CD14-positive monocyte (primary cell): ENCODE results near the gene MCF2L. TPM values are rescaled to one million over a fixed set of nuclear protein-coding genes. Genes with fewer than 3 reads are reported as not detected.

Experiments used
- DNase-seq, 3 donors: peaks; one replicate each; pipeline ENCODE4 v3.0.0-alpha.2; 2011 to 2022
- H2AFZ ChIP-seq: 2 replicates; pipeline ENCODE4 v1.6.0; 2012; ENCODE audit warnings: mild to moderate bottlenecking, low read depth, low read length, inconsistent platforms; ENCODE audit not compliant: insufficient read depth, poor library complexity, severe bottlenecking
- H3K27ac ChIP-seq, 2 donors: 1 replicate in 1 of 2; 2 replicates in 1 of 2; pipeline ENCODE4 v1.5.1; 2012 to 2013; ENCODE audit warnings: low read length in 2 of 2, control low read depth in 1 of 2, inconsistent platforms in 1 of 2, low read depth in 1 of 2, mild to moderate bottlenecking in 1 of 2
- H3K27me3 ChIP-seq, 2 donors: one replicate each; pipeline versions ENCODE4 v1.6.0 to v1.6.1; 2011 to 2013; ENCODE audit warnings: low read length in 2 of 2; ENCODE audit not compliant: control insufficient read depth in 2 of 2, insufficient read depth in 2 of 2
- H3K36me3 ChIP-seq, 2 donors: replicated peaks in 1 of 2; 1 replicate in 1 of 2; 2 replicates in 1 of 2; pipeline versions ENCODE4 v1.5.1 to v1.6.1; 2012 to 2013; ENCODE audit warnings: low read length in 2 of 2, control low read depth in 1 of 2, inconsistent platforms in 1 of 2, mild to moderate bottlenecking in 1 of 2; ENCODE audit not compliant: insufficient read depth in 2 of 2, control insufficient read depth in 1 of 2
- H3K4me1 ChIP-seq, 2 donors: 1 replicate in 1 of 2; 2 replicates in 1 of 2; pipeline versions ENCODE4 v1.5.1 to v1.6.1; 2012 to 2013; ENCODE audit warnings: low read length in 2 of 2, control low read depth in 1 of 2, inconsistent platforms in 1 of 2, mild to moderate bottlenecking in 1 of 2, moderate library complexity in 1 of 2; ENCODE audit not compliant: insufficient read depth in 2 of 2, control insufficient read depth in 1 of 2
- H3K4me2 ChIP-seq: replicated peaks from 2 replicates; pipeline ENCODE3; 2012; ENCODE audit warnings: low read length, moderate library complexity, mild to moderate bottlenecking; ENCODE audit not compliant: poor library complexity, severe bottlenecking; ENCODE audit errors: extremely low read depth
- H3K4me3 ChIP-seq, 3 experiments: fragments of 200-600 bp in 1 of 3; sonication (generic) in 1 of 3; replicated peaks in 1 of 3; 1 replicate in 2 of 3; 2 replicates in 1 of 3; pipeline ENCODE4 v1.5.1; 2011 to 2013; ENCODE audit warnings: low read length in 3 of 3, mild to moderate bottlenecking in 3 of 3, control low read depth in 2 of 3, low read depth in 2 of 3, inconsistent platforms in 1 of 3, moderate library complexity in 1 of 3
- H3K79me2 ChIP-seq: 2 replicates; pipeline ENCODE4 v1.6.0; 2012; ENCODE audit warnings: mild to moderate bottlenecking, control low read depth, inconsistent platforms, low read length, moderate library complexity; ENCODE audit not compliant: insufficient read depth
- H3K9ac ChIP-seq: 2 replicates; pipeline ENCODE4 v1.6.0; 2017; ENCODE audit warnings: low read length, mild to moderate bottlenecking; ENCODE audit not compliant: insufficient read depth, poor library complexity, severe bottlenecking
- H3K9me3 ChIP-seq, 2 donors: replicated peaks in 1 of 2; 1 replicate in 1 of 2; 2 replicates in 1 of 2; pipeline versions ENCODE4 v1.5.1 to v1.6.1; 2012 to 2013; ENCODE audit warnings: low read length in 2 of 2, control low read depth in 1 of 2; ENCODE audit not compliant: control insufficient read depth in 1 of 2, insufficient read depth in 1 of 2
- H4K20me1 ChIP-seq: 2 replicates; pipeline ENCODE4 v1.6.0; 2012; ENCODE audit warnings: mild to moderate bottlenecking, low read length, control low read depth, moderate library complexity; ENCODE audit not compliant: insufficient read depth
- H3K27ac Mint-ChIP-seq, 7 donors: one replicate each; pipeline ENCODE4 v1.8.0; 2020; ENCODE audit warnings: mild to moderate bottlenecking in 7 of 7, mixed read lengths in 7 of 7, moderate library complexity in 6 of 7, inconsistent platforms in 2 of 7
- H3K27me3 Mint-ChIP-seq, 3 donors: one replicate each; pipeline ENCODE4 v1.8.0; 2021 to 2022; ENCODE audit warnings: low read depth in 3 of 3, mild to moderate bottlenecking in 3 of 3, mixed read lengths in 3 of 3, moderate library complexity in 3 of 3, inconsistent platforms in 1 of 3
- H3K36me3 Mint-ChIP-seq, 2 donors: one replicate each; pipeline ENCODE4 v1.8.0; 2020; ENCODE audit warnings: mixed read lengths in 2 of 2, inconsistent platforms in 1 of 2, mild to moderate bottlenecking in 1 of 2
- H3K4me1 Mint-ChIP-seq: one replicate; pipeline ENCODE4 v1.8.0; 2020; ENCODE audit warnings: mild to moderate bottlenecking, mixed read lengths
- H3K4me3 Mint-ChIP-seq, 2 donors: one replicate each; pipeline ENCODE4 v1.8.0; 2020; ENCODE audit warnings: mild to moderate bottlenecking in 2 of 2, mixed read lengths in 2 of 2, moderate library complexity in 1 of 2
- H3K9me3 Mint-ChIP-seq, 7 donors: one replicate each; pipeline ENCODE4 v1.8.0; 2020 to 2022; ENCODE audit warnings: mixed read lengths in 7 of 7, mild to moderate bottlenecking in 6 of 7, moderate library complexity in 6 of 7, inconsistent platforms in 2 of 7
- CTCF ChIP-seq: fragments of 200-600 bp; IDR thresholded peaks from one replicate; pipeline ENCODE4 v1.8.0; 2022; ENCODE audit warnings: antibody characterized with exemption, mild to moderate bottlenecking
- WGBS: methylation state at CpG from one replicate; pipeline ENCODE4 v1.1.5; 2013; ENCODE audit warnings: missing lambda C conversion rate; ENCODE audit not compliant: insufficient coverage; 5-methylcytosine and 5-hydroxymethylcytosine counted together
- intact Hi-C, 2 donors: fragments of 100-400 bp; cut with micrococcal nuclease; formaldehyde crosslinking; loops; one replicate each; pipeline versions ENCODE4 v1.15.0 to v1.15.1; 2023
- polyA plus RNA-seq, 3 donors: library from polyadenylated mRNA; depleted of rRNA in 1 of 3; unstranded in 2 of 3; stranded (reverse) in 1 of 3; fragments of 300-500 nt in 2 of 3; fragments of >200 nt in 1 of 3; fragmentation: Illumina TruSeq in 2 of 3; gene quantifications; 1 replicate in 2 of 3; 2 replicates in 1 of 3; pipeline ENCODE4 v1.2.3, GENCODE V29; 2012 to 2021

Gene MCF2L
- polyA plus RNA-seq, 3 donors: not detected

- Histone ChIP-seq H4K20me1 (no peaks in the 10 kb centered on the region), H2AFZ (no peak overlapping the region), H3K4me1 (no peaks in the 10 kb centered on the region), H3K4me2 (no peak overlapping the region), H3K4me3 (no peak overlapping the region), H3K9me3 (no peaks in the 10 kb centered on the region), H3K79me2 (no peaks in the 10 kb centered on the region), H3K9ac (no peak overlapping the region), H3K27ac (no peak overlapping the region), H3K27me3 (no peaks in the 10 kb centered on the region), H3K36me3 (no peaks in the 10 kb centered on the region)
- no peak for TF ChIP-seq CTCF
- DNase-seq: no peak
- Mint-ChIP-seq H3K9me3 (no peaks in the 10 kb centered on the region), H3K27me3 (peaks cover 0 to 2% (median 2%) of the 10 kb centered on the region in 3 donors), H3K27ac (no peak overlapping the region), H3K4me1 (no peaks in the 10 kb centered on the region), H3K4me3 (no peak overlapping the region), H3K36me3 (no peaks in the 10 kb centered on the region)
- intact Hi-C loops: no loop called here
- WGBS: 96% methylated on average over 60 of the region's 61 CpGs
These were observed 127.2 kb downstream of the MCF2L start for GRCh38 chr13:113096052-113096744.

- Histone ChIP-seq H3K4me3 (no peak overlapping the region), H3K27ac (no peak overlapping the region)
These were observed 127.8 kb downstream of the MCF2L start for GRCh38 chr13:113096745-113097305.

More at GRCh38 chr13:113096745-113097305, 127.8 kb downstream of the MCF2L start:
- Histone ChIP-seq H3K9me3 (no peaks in the 10 kb centered on the region), H4K20me1 (no peaks in the 10 kb centered on the region), H2AFZ (no peak overlapping the region), H3K79me2 (no peaks in the 10 kb centered on the region), H3K4me2 (no peak overlapping the region), H3K36me3 (no peaks in the 10 kb centered on the region), H3K9ac (no peak overlapping the region), H3K4me1 (no peaks in the 10 kb centered on the region), H3K27me3 (no peaks in the 10 kb centered on the region)
- H3K36me3 Mint-ChIP-seq: no peaks in the 10 kb centered on the region
- no peak for TF ChIP-seq CTCF
- H3K4me1 Mint-ChIP-seq: no peaks in the 10 kb centered on the region
- no peak for DNase-seq
- no peak overlapping the region for H3K27ac Mint-ChIP-seq
- peaks cover 0 to 2% (median 2%) of the 10 kb centered on the region in 3 donors for H3K27me3 Mint-ChIP-seq
- no peak overlapping the region for H3K4me3 Mint-ChIP-seq
- intact Hi-C loops: no loop called here
- no peaks in the 10 kb centered on the region for H3K9me3 Mint-ChIP-seq
- WGBS: 97% methylated on average over 52 of the region's 52 CpGs
